HCT116 (cell line): ENCODE data around the gene SUCLG1.

Experiments used
- CTCF ChIP-seq, 3 experiments: fragments of 200-600 bp in 1 of 3; sonication (generic) in 1 of 3; IDR thresholded peaks in 2 of 3; conservative IDR thresholded peaks in 1 of 3; 2 replicates each; pipeline ENCODE4 v1.5.1; 2012 to 2017; ENCODE audit warnings: low read depth in 2 of 3, low read length in 2 of 3, antibody characterized with exemption in 1 of 3, borderline replicate concordance in 1 of 3, control low read depth in 1 of 3, mild to moderate bottlenecking in 1 of 3, mixed read lengths in 1 of 3, mixed run types in 1 of 3, moderate library complexity in 1 of 3; ENCODE audit not compliant: insufficient read depth in 1 of 3
- EZH2 ChIP-seq: fragments of 200-600 bp; sonication (generic); IDR thresholded peaks from 2 replicates; pipeline ENCODE4 v1.6.1; 2017; ENCODE audit warnings: antibody characterized with exemption, mixed run types
- POLR2A ChIP-seq: IDR thresholded peaks from 2 replicates; pipeline ENCODE4 v1.7.0; 2011; ENCODE audit warnings: borderline replicate concordance; ENCODE audit not compliant: insufficient read depth, insufficient read length; ENCODE audit errors: extremely low read depth
- ZBTB33 ChIP-seq: IDR thresholded peaks from 2 replicates; pipeline ENCODE4 v1.6.1; 2011; ENCODE audit warnings: mild to moderate bottlenecking, low read length, moderate library complexity; ENCODE audit not compliant: insufficient replicate concordance; ENCODE audit errors: extremely low read depth
- TF ChIP-seq, protein P1 (sequence below): IDR thresholded peaks from 2 replicates; pipeline ENCODE4 v1.6.1; 2012; ENCODE audit warnings: low read depth

- no peak for TF ChIP-seq ZBTB33
- TF ChIP-seq CTCF (IDR thresholded peaks at IDR 0.05 in 2 of 3, conservative IDR thresholded peaks at IDR 0.05 in 1 of 3; ENCODE audit: borderline replicate concordance in 1 of 3, insufficient read depth in 1 of 3, low read depth in 2 of 3, low read length in 2 of 3): no peak
- TF ChIP-seq EZH2: no peak
- TF ChIP-seq POLR2A: no peak
- TF ChIP-seq, protein P1, sequence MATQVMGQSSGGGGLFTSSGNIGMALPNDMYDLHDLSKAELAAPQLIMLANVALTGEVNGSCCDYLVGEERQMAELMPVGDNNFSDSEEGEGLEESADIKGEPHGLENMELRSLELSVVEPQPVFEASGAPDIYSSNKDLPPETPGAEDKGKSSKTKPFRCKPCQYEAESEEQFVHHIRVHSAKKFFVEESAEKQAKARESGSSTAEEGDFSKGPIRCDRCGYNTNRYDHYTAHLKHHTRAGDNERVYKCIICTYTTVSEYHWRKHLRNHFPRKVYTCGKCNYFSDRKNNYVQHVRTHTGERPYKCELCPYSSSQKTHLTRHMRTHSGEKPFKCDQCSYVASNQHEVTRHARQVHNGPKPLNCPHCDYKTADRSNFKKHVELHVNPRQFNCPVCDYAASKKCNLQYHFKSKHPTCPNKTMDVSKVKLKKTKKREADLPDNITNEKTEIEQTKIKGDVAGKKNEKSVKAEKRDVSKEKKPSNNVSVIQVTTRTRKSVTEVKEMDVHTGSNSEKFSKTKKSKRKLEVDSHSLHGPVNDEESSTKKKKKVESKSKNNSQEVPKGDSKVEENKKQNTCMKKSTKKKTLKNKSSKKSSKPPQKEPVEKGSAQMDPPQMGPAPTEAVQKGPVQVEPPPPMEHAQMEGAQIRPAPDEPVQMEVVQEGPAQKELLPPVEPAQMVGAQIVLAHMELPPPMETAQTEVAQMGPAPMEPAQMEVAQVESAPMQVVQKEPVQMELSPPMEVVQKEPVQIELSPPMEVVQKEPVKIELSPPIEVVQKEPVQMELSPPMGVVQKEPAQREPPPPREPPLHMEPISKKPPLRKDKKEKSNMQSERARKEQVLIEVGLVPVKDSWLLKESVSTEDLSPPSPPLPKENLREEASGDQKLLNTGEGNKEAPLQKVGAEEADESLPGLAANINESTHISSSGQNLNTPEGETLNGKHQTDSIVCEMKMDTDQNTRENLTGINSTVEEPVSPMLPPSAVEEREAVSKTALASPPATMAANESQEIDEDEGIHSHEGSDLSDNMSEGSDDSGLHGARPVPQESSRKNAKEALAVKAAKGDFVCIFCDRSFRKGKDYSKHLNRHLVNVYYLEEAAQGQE: no peak
Observed at GRCh38 chr2:84487298-84487996, 28.4 kb upstream of the SUCLG1 start.
